HG02759 (cell line): ENCODE data around the gene PITRM1.

ENCODE experiments used
- ATAC-seq: cut with Tn5 transposase; IDR thresholded peaks from one replicate; pipeline ENCODE4 v1.9.1; 2021; ENCODE audit warnings: mild to moderate bottlenecking, moderate library complexity; ENCODE audit not compliant: unreplicated experiment

The PITRM1 gene

DNA sequence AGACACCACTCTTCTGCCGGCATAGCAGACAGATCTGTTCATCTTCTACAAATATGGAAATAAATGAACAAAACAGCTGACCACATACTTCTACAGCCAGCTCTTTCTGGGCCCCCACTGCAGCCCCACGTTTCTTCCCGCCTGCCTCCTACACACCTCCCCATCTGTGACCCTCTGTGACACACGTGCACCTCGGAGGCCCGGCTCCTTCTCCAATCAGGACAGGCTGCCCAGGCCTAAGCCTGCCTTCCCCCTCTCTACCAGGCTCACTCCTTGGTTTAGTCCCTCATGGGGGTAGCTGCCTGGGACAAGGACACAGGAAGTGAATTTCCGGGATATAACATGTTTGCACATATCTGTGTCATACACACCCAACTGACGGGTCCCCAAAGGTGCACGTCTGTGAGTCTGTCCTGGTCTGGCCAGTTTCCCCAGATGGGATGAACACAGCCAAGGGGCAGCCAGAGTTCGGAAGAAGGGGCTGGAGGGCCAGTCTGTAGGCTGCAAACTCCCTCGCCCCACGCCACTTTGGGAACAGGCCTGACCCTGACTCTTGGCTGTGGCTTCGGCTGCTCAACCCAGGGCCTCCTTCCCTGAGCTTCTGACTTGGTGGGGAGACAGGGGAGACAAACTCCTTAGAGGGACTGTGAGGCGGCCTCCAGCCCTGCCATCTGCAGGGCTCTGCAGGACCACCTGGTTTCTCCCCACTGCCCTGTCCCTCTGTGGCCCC, 30.3 kb downstream of the PITRM1 start:
- ATAC-seq, result no peak

DNA sequence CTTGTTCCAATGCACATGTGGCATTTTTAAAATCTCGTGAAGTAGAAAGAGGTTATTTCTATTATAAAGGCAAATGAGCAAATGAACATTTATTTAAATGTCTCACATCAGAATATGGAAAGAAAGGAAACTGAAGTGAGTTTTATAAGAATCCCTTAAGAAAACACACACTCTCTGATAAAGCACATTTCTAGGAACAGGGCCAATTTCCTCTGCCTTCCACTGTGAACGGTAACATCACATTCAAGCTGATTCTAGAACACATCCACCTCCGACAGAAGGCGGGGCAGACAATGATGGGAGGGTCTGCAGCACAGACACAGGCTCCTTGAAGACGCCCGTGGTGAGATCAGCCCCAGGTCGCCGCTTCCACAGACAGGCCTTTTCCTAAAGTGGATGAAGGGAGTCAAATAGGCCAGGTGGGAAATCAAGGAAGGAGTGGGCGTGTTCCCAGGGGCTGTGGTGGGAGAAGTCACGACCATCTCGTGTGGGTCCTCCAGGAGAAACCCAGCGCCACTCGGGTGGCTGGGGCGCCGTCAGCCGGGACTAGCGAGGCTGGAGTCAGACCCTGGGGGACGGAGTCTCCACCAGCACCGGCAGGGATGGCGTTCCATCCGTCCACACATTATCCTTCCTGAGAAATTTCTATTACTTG, 31.1 kb downstream of the PITRM1 start:
- no peak for ATAC-seq

DNA sequence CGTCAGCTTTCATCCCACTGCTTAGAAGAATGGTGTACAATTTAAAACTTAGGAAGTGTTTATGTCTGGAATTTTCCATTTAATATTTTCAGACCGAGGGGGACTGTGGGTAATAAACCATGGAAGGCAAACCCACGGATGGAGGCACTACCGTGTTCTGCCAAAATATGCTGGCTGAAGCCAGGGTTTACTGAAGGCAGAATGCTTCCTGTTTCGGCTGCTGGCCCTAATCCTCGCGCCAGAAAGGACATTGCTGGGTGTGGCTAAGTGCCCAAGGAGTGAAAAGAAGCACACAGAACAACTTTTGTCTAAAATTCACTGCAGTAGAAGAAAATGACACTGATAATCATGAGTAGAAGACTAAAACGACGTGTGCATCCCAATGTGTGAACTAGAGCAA, 32.3 kb downstream of the PITRM1 start:
- no peak for ATAC-seq

DNA sequence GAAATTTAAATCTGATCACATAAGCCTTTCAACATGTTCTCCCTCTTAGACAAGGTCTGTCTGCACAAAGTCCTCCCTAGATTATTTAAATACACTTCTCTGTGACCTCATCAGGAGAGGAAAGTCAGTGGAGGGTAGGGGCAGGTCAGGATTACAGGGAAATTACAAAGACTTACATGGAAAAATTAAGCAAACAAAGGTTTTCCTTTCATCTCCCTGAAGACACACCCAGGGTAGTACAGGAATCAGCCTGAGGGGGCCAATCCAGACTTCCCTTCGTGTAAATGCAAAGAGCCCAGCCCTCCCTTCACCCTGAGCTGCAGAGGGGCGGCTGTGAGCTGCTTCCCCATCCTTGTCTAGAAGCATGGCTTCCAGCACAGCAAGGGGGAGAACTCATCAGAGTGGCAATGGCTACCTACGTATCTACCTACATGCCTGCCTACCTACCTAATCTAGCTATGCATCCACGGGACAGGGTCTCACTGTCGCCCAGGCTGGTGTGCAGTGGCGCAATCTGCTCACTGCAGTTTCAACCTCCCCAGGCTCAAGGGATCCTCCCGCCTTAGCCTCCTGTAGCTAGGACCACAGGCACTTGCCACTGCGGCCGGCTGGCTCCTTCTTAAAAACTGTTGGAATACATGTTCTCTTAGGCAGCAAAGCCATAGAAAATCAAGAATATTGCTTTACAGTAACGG, 33.2 kb downstream of the PITRM1 start:
- ATAC-seq, result no peak

DNA sequence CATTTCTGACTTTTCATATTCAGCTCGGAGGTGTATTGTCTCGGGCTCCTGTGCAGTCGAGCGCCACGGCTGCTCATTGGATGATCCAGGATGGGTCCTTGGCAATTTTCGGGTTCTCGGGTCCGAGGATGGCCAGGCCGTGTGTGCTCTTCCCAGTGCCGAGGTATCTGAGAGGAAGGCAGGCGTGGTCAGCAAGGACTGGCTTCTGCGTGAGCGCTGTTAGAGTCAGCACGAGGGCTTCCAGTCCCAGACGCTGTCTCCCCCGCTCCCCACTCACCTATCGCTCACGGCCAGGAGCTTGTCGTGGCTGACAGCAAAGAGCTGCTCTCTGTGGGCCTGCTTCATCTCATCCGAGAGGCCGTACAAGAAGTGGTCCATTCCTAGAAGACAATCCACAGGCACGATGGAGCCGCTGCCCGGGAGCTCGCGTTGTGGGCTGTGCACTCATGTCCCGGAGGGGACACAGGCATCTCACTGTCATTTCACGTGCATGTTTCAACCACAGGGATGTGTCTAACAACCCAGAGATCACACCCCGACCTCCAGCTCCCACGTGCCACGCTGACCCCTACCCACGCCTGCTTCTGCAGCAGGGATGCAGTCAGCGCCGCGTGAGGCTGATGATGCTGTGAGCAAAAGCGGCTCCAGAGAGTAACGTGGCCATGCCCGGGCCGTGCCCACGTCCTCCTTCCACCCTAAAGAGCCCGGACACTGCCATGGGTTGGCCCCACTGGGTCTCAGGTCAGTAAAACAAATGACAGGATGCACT, 34.4 kb downstream of the PITRM1 start:
- ATAC-seq, result no peak

DNA sequence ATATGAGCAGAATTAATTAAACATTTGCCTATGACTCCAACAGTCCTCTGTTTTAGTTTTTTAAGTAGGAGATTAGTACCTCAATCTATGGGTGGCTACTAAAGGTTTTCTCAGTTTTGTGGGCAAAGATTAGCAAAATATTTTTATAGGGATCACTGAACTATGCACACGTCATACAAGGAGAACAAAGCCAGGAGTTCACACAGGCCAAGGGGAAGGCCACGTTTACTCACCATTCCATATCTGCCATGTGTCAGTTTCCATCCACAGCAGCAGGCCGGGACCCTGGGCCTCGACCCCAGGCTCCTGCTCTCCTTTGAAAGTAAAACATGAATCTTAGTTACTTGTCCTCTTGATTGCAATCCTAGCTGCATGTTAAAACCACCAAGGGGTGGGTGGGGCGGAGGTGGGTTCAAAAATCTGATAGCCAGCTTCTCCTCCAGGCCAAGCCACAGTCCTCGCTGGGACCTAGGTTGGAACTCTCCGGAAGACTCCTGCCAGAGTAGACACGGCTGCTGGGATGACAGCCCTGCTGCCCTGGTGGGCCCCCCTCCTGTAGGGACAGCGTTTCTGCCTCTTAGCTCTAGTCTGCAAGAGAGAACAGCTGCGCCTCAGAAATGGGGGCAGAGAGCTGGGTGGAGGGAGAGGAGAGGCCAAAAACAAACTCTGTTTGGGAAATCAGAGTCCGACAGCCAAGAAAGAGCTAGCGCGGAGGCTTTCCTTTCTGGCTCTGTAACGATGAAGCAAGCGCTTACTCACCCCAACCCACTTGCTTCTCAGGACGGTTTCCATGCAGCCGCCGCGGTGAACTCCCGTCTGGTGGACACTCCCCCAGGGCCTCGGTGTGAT, 35.6 kb downstream of the PITRM1 start:
- no peak for ATAC-seq

DNA sequence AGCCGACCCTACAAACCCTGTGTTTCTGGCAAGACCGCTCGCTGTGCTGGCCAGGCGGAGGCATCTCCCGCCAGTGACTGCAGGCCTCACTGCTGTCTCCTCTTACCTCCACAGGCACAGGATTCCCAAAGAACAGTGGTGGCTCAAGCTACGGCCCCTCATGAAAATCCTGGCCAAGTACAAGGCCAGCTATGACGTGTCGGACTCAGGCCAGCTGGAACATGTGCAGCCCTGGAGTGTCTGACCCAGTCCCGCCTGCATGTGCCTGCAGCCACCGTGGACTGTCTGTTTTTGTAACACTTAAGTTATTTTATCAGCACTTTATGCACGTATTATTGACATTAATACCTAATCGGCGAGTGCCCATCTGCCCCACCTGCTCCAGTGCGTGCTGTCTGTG, 36.2 kb downstream of the PITRM1 start:
- ATAC-seq, result no peak

DNA sequence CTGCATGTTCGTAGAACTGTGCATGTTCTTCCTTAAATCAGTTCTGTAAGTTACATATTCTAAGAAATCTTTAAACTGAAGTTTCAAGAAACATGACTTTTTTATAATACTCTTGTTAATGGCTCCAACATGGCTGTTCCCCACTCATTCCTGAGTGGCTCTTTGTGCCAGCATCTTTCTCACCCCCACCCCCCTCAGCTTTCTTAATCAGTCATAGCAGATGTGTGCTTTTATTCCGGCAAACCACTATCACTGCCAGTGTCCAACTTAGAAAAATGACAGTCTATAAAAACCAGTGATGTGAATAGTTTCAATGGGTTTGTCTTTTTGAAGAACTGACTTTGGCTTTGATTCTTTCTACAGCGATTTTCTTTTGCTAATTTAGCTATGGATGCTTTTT, 37.6 kb downstream of the PITRM1 start:
- no peak for ATAC-seq

DNA sequence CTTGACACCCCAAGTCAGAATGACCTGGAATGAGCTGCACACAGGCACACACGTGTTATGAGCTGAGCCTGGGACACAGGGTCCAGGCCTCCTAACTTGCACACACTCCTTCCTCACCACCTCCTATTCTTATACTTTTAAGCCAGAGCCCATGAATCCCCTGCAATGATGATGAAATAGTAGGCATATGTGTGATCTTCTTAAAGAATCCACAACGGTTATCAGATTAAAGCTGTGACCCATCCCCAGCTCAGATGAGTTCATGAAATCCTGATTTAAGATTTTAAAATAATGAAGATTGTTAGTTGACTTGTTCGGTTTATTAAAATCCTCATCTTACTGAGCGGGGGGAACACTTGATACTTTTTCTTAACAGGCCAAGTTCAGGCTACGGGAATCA, 38.6 kb downstream of the PITRM1 start:
- ATAC-seq, result no peak

DNA sequence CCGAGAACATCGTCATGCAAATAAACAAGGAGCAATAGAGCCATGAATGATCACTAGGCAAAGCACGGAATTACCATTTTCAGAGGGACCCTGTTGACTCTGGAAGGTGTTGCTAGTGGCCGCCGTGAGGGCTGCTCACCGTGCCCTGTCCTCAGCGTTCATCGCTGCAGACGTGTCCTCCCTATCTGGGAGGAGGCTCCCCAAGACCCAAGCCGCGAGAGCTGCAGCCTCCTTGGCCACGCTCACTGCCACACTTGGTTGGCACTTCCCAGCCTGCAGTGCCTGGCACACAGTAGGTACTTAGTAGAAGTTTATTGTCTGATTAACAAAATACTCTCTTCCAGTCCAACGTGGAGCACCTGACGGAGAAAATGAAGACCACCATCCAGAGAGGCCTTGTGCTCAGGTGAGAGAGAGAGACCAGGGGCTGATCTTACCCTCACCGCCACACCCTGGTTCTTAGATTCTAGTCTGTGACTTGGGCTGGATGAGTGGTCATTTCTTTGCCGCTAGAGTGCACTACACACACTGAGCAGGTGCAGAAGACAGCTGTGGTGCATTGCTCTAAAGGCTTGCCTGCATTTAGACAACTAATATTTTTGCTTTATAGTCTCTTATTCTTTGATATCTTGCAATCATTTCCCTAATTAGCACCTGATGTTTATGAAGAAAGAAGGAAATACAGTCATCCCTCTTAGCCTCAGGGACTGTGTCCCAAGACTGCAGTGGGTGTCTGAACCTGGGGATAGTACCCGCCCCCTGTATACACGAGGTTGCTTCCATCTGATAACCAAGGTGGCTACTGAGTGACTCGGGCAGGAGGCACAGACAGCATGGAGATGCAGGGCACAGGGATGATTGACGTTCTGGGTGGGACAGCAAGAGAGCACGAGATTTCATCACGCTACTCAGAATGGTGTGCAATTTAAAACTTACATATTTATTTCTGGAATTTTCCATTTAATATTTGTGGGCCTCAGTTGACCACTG, 40.3 kb downstream of the PITRM1 start:
- no peak for ATAC-seq

DNA sequence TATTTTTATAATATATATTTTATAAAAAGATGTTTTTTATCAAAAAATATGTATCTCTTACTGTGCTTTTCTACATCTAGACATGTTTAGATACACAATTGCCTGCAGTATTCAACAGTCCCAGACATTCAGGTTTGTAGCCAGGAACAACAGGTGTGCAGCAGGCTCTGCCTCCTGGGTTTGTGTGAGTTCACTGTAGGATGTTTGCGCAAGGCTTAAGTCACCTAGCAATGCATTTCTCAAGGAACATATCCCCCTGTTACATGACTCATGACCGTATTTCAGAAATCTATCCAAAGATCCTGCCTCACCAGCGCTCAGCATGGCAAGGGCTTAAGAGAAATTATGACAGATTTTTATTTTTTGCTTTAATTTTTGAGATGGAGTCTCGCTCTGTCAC, 41.5 kb downstream of the PITRM1 start:
- no peak for ATAC-seq

DNA sequence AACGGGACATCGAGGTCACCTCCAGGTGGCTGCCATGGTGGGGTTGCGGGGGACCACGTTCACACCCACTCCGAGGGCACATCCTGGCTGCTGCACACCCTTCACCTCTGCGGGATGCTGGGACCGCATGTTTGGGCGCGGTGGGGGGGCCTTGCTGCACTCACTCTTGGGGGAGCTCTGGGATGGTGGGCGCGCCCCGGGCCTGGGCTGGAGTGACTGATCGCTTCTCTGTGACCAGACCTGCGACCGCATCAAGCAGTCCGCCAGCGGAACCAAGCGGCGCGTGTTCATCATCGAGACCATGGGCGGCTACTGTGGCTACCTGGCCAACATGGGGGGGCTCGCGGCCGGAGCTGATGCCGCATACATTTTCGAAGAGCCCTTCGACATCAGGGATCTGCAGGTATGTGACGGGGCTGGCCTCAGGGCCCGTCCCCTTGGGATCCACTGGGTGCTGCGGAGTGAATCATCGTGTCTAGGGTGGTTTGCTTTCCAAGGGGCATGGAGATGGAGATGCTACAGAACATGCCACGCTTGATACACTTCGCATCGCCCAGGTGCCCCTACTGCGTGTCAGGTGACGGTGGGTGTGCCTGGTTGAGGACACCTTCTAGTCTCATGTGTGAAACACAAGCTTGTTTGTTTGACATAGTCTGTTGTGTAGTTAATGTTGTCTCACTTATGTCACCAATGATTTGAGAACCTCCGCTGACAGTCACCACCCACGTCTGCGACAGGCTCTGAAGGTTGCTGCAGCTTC, 42.8 kb downstream of the PITRM1 start:
- no peak for ATAC-seq

DNA sequence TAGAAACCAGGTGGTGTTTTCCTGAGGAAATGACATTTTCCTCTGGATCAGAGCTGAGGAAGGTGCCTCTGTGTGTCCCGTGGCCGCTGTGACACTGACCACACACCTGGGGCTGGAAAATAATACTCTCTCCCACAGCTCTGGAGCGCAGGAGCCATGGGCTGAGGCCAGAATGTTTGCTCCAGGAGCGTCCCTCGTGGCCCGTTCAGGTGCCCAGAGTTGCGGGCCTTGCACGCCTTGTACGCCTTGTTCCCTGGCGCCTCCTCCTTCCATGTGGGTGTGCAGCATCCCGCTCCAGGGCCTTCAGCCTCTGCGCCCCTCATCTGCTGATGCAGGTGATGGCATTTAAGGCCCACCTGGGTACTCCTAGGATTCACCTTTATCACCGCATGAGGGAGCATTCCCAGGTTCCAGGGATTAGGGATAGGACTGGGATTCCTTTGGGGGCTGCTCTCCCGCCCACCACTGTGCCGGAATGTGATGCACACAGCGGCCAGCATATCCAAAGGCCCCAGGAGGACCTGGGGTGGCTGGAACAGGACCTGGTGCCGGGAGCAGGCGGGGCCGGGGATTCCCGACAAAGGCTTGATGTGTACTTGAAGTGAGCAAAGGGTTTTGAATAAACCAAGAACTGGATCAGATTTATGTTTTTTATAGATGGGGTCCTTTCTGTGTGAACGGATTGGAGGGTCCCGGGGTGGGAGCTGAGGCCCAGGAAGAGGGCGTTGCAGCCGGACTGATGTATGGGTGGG, 44.0 kb downstream of the PITRM1 start:
- ATAC-seq, result no peak

DNA sequence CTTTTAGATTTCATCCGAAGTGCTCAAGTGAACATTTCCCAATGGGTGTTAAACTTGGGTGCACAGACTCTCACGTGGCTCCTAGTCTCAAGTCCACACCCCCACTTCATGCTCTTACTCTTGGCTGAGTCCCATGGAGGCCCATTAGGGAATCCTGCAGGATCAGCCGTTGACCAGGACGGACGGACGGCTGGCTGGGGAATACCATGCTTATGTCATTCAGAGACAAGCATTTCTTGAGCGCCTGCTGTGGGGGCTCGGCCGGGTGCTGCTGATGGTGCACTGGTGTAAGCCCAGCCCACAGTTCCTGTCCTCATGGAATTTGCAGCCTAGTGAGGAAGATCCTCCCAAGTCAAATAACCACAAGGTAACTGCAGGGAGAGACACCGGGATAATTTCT, 44.7 kb downstream of the PITRM1 start:
- no peak for ATAC-seq

DNA sequence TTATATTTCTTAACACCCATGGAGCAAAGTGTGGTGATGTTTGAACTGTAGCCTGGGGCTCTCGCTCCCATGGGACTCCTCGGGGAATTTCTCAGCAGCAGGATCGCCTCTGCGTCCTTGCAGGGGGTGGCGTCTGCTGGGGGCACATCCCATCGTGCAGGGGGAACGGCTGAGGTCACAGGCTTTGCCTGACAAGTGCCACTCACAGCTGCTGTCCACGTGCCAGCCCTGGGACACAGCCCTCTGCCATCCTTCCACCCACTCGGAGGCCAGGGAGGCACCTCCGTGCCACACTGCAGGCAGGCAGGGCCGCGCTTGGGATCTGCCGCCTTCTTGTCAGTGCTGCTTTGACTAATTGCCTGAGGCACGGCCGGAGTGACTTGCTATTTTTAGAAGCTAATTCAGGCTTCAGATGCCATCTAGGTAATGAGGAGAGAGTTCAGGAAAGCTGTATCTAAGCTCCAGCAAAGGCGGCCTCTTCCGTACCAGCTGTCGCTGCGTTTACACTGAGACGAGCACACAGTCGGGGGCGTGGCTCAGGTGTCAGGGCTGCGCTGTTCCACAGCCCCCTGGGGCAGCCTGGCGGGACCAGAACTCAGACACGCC, 45.7 kb downstream of the PITRM1 start:
- no peak for ATAC-seq

DNA sequence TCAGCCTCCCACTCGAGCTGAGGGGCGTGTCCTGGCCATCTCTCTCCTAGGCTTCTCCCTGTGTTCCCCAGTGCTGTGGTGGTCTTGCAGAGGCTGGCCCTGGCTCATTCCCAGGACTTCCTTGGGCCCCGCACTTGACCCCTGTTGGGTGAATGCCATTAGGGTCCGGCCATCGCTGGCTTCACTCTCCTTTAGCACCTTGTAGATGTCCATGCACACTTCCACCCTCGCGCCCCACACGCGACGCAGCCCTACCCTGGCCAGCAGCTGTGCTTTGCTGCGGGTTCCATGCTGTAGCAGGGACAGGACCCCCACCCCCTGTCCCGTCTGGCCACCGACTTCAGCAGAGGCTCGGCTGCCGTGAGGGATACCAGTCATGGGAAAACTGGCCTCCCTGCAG, 46.3 kb downstream of the PITRM1 start:
- no peak for ATAC-seq

DNA sequence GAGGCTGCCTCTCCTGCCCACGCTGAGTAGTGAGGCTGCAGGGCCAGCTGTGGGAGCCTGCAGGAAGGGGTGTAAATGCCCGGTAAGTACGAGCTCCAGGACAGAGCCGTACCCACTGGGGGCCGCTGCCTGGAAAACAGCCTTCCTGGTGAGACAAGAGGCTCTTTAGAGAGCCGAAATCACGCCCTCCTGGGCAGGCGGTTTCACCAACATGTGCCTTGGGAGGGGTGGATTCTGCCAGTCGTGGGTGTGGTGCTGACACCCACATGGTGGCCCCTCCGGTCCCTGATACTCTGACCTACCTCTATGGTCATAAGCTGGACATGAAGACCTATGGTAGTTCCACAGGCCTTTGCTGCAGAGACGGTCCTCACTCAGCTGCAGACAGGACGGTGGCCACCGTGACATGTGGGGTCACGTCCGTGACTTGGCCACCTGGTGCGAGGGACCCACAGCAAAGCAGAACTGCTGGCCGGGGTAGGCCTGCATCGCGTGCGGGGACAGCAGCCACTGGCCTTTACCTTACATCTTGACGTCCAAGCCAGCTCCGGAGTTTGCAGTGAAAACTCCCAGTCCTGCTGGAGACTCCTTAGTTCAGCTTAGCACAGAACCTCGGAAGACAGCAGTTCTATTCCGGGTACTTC, 46.9 kb downstream of the PITRM1 start:
- ATAC-seq, result no peak
